Measurements from ENCODE around the gene GRAMD2A.

Gene GRAMD2A

GRCh38 chr15:72131922-72132321 is 65.7 kb downstream of the GRAMD2A start:
- no peak for DNase-seq

- no peak for DNase-seq
These were observed 67.3 kb downstream of the GRAMD2A start for GRCh38 chr15:72130272-72130671.

GRCh38 chr15:72128359-72128758 is 69.2 kb downstream of the GRAMD2A start:
- no peak for DNase-seq

GRCh38 chr15:72127724-72128322 is 69.8 kb downstream of the GRAMD2A start:
- DNase-seq, result no peak

GRCh38 chr15:72124218-72124617 is 73.4 kb downstream of the GRAMD2A start:
- DNase-seq, result no peak

GRCh38 chr15:72118017-72118978 is 79.3 kb downstream of the GRAMD2A start, which contains the start of the genes MYO9A and SENP8:
MYO9A (minus strand) TSS chr15:72118150; CDS start chr15:72046563, 71,587 bp downstream.
SENP8 (plus strand) TSS chr15:72118403; CDS start chr15:72139624, 21,221 bp downstream.
- peak; percentile 98 to 99 for DNase-seq

GRCh38 chr15:72117486-72118016 is 80.0 kb downstream of the GRAMD2A start:
- DNase-seq, result peak; percentile 74 to 80

GRCh38 chr15:72116731-72117485 is 80.7 kb downstream of the GRAMD2A start:
- DNase-seq, result peak; percentile 25 to 65

- DNase-seq, result no peak
These were observed 84.1 kb downstream of the GRAMD2A start for GRCh38 chr15:72113347-72114031.

GRCh38 chr15:72112805-72113204 is 84.8 kb downstream of the GRAMD2A start:
- no peak for DNase-seq

GRCh38 chr15:72112116-72112515 is 85.5 kb downstream of the GRAMD2A start:
- DNase-seq, result no peak

GRCh38 chr15:72110355-72110754 is 87.2 kb downstream of the GRAMD2A start:
- DNase-seq, result no peak

All from Kasumi-1 (cell line).